HG02642 (cell line): ENCODE measurements around the gene CHD5.

Experiments used
- ATAC-seq: cut with Tn5 transposase; IDR thresholded peaks from one replicate; pipeline ENCODE4 v1.9.1; 2021; ENCODE audit warnings: mild to moderate bottlenecking; ENCODE audit not compliant: unreplicated experiment, poor library complexity

Gene CHD5

GRCh38 chr1:6162341-6162740, 17.8 kb downstream of the CHD5 start:
- ATAC-seq, result no peak

- no peak for ATAC-seq
Observed at GRCh38 chr1:6158181-6158580, 21.9 kb downstream of the CHD5 start.

- ATAC-seq, result no peak
Observed at GRCh38 chr1:6157528-6158174, 22.5 kb downstream of the CHD5 start.

- ATAC-seq, result no peak
Observed at GRCh38 chr1:6157132-6157527, 23.0 kb downstream of the CHD5 start.

- ATAC-seq, result no peak
Observed at GRCh38 chr1:6154525-6155319, 25.4 kb downstream of the CHD5 start.

- no peak for ATAC-seq
Observed at GRCh38 chr1:6152882-6153281, 27.2 kb downstream of the CHD5 start.

GRCh38 chr1:6152181-6152580, 27.9 kb downstream of the CHD5 start:
- no peak for ATAC-seq

GRCh38 chr1:6151291-6151822, 28.8 kb downstream of the CHD5 start:
- ATAC-seq, result no peak

- ATAC-seq, result no peak
Observed at GRCh38 chr1:6150006-6150938, 29.8 kb downstream of the CHD5 start.

- ATAC-seq, result no peak
Observed at GRCh38 chr1:6149597-6149996, 30.5 kb downstream of the CHD5 start.

- ATAC-seq, result no peak
Observed at GRCh38 chr1:6148497-6149241, 31.5 kb downstream of the CHD5 start.

GRCh38 chr1:6145864-6146410, 34.2 kb downstream of the CHD5 start:
- no peak for ATAC-seq

GRCh38 chr1:6145396-6145750, 34.7 kb downstream of the CHD5 start:
- ATAC-seq, result no peak

- no peak for ATAC-seq
Observed at GRCh38 chr1:6144647-6145395, 35.3 kb downstream of the CHD5 start.

- no peak for ATAC-seq
Observed at GRCh38 chr1:6144175-6144574, 35.9 kb downstream of the CHD5 start.

- no peak for ATAC-seq
Observed at GRCh38 chr1:6143395-6143794, 36.7 kb downstream of the CHD5 start.

GRCh38 chr1:6142734-6143133, 37.4 kb downstream of the CHD5 start:
- ATAC-seq, result no peak

- ATAC-seq, result no peak
Observed at GRCh38 chr1:6142036-6142621, 38.0 kb downstream of the CHD5 start.

- ATAC-seq, result no peak
Observed at GRCh38 chr1:6141592-6141991, 38.5 kb downstream of the CHD5 start.
